Upper lobe of left lung (tissue), 6 donors: ENCODE data around the gene ZFYVE9. TPM values are rescaled to one million over a fixed set of nuclear protein-coding genes. Genes with fewer than 3 reads are reported as not detected.

Experiments
- ATAC-seq, 2 donors: fragments of 200-7000 bp; cut with Tn5 transposase; one replicate each; pipeline ENCODE4 v1.9.1; 2022; ENCODE audit warnings: mild to moderate bottlenecking in 2 of 2, moderate library complexity in 2 of 2; ENCODE audit not compliant: low FRiP score in 2 of 2
- DNase-seq, 2 donors: peaks; one replicate each; pipeline ENCODE4 v3.0.0-alpha.2; 2019 to 2020
- H3K27ac ChIP-seq, 4 donors: fragments of 200-600 bp; sonication (generic); one replicate each; pipeline ENCODE4 v1.5.1; 2016 to 2019
- H3K27me3 ChIP-seq, 4 donors: fragments of 200-600 bp; sonication (generic); one replicate each; pipeline ENCODE4 v1.5.1; 2017 to 2019
- H3K36me3 ChIP-seq, 4 donors: fragments of 200-600 bp; sonication (generic); one replicate each; pipeline ENCODE4 v1.5.1; 2016 to 2019
- H3K4me1 ChIP-seq, 4 donors: fragments of 200-600 bp; sonication (generic); one replicate each; pipeline ENCODE4 v1.5.1; 2018 to 2019
- H3K4me3 ChIP-seq, 4 donors: fragments of 200-600 bp; sonication (generic); one replicate each; pipeline ENCODE4 v1.5.1; 2017 to 2019; ENCODE audit warnings: mild to moderate bottlenecking in 2 of 4, moderate library complexity in 1 of 4
- H3K9me3 ChIP-seq, 4 donors: fragments of 200-600 bp; sonication (generic); one replicate each; pipeline ENCODE4 v1.5.1; 2018 to 2019
- CTCF ChIP-seq, 6 experiments: fragments of 450-650 bp in 4 of 6; fragments of 200-600 bp in 2 of 6; sonication (generic) in 2 of 6; IDR thresholded peaks; one replicate each; pipeline ENCODE4 v1.5.1; 2016 to 2019; ENCODE audit warnings: antibody characterized with exemption in 6 of 6
- EP300 ChIP-seq, 4 donors: sonication (generic); formaldehyde crosslinking; IDR thresholded peaks; one replicate each; pipeline ENCODE4 v1.5.1; 2017; ENCODE audit warnings: antibody characterized with exemption in 4 of 4, control low read depth in 2 of 4
- POLR2A ChIP-seq, 4 donors: fragments of 450-650 bp; IDR thresholded peaks; one replicate each; pipeline ENCODE4 v1.5.1; 2016 to 2017; ENCODE audit warnings: antibody characterized with exemption in 4 of 4, mild to moderate bottlenecking in 2 of 4
- POLR2AphosphoS5 ChIP-seq, 2 donors: sonication (generic); formaldehyde crosslinking; IDR thresholded peaks; one replicate each; pipeline ENCODE4 v1.5.1; 2017; ENCODE audit warnings: antibody characterized with exemption in 2 of 2
- WGBS, 2 donors: methylation state at CpG; one replicate each; pipeline ENCODE4 v1.1.5; 2017 to 2018; 5-methylcytosine and 5-hydroxymethylcytosine counted together
- total RNA-seq, 6 donors: library from RNA; depleted of rRNA in 4 of 6; stranded (reverse); fragments of >200 nt in 4 of 6; gene quantifications; one replicate each; pipeline versions ENCODE4 v1.1.0 to v1.2.1, GENCODE V29; 2016 to 2021
- donor health status: DM: no; HTN: no; CAD: no; lungs with moderate emphysema.
- donor health status: DM: no; HTN: yes; CAD: no; lungs with severe emphysema.

ZFYVE9 gene
- total RNA-seq, 6 donors from 2014 or later: 13.4 to 40.3 (median 19.6) TPM

GRCh38 chr1:52191395-52191965, 49.6 kb downstream of the ZFYVE9 start:
- ATAC-seq: no peak

GRCh38 chr1:52192024-52192423, 50.1 kb downstream of the ZFYVE9 start:
- no peak for TF ChIP-seq EP300 (IDR thresholded peaks at IDR 0.05)
- TF ChIP-seq CTCF (IDR thresholded peaks at IDR 0.05): no peak
- TF ChIP-seq POLR2A (IDR thresholded peaks at IDR 0.05): no peak
- no peak for TF ChIP-seq POLR2AphosphoS5 (IDR thresholded peaks at IDR 0.05)
- Histone ChIP-seq H3K9me3 (no peaks in the 10 kb centered on the region), H3K4me3 (no peak overlapping the region), H3K27ac (no peak overlapping the region), H3K4me1 (peaks cover 6 to 20% (median 10%) of the 10 kb centered on the region in 4 donors), H3K27me3 (no peaks in the 10 kb centered on the region), H3K36me3 (no peaks in the 10 kb centered on the region)
- ATAC-seq (no peak), DNase-seq (no peak)
- 83 to 85% methylated on average over 2 of the region's 2 CpGs for WGBS, 2 donors

More at GRCh38 chr1:52191395-52191965, 49.6 kb downstream of the ZFYVE9 start:
- DNase-seq: no peak
- H3K27ac ChIP-seq: no peak overlapping the region
- TF ChIP-seq POLR2AphosphoS5 (IDR thresholded peaks at IDR 0.05) (no peak), CTCF (IDR thresholded peaks at IDR 0.05) (no peak), EP300 (IDR thresholded peaks at IDR 0.05) (no peak), POLR2A (IDR thresholded peaks at IDR 0.05) (no peak)
- no peaks in the 10 kb centered on the region for H3K9me3 ChIP-seq
- no peaks in the 10 kb centered on the region for H3K36me3 ChIP-seq
- 79 to 81% methylated on average over 2 of the region's 2 CpGs for WGBS, 2 donors
- no peaks in the 10 kb centered on the region for H3K27me3 ChIP-seq
- H3K4me1 ChIP-seq: peaks cover 6 to 20% (median 10%) of the 10 kb centered on the region in 4 donors
- no peak overlapping the region for H3K4me3 ChIP-seq

- Histone ChIP-seq H3K9me3 (no peaks in the 10 kb centered on the region), H3K4me3 (no peak overlapping the region), H3K27me3 (no peaks in the 10 kb centered on the region), H3K27ac (no peak overlapping the region), H3K4me1 (peaks cover 6 to 20% (median 10%) of the 10 kb centered on the region in 4 donors), H3K36me3 (no peaks in the 10 kb centered on the region)
- ATAC-seq (no peak), DNase-seq (no peak)
- TF ChIP-seq POLR2A (IDR thresholded peaks at IDR 0.05): no peak
- no peak for TF ChIP-seq EP300 (IDR thresholded peaks at IDR 0.05)
- TF ChIP-seq POLR2AphosphoS5 (IDR thresholded peaks at IDR 0.05): no peak
- no peak for TF ChIP-seq CTCF (IDR thresholded peaks at IDR 0.05)
- WGBS, 2 donors: 84 to 97% methylated on average over 1 of the region's 1 CpG
Observed at GRCh38 chr1:52192436-52192835, 50.5 kb downstream of the ZFYVE9 start.

- ATAC-seq: no peak
- Histone ChIP-seq H3K36me3 (no peaks in the 10 kb centered on the region), H3K27ac (no peak overlapping the region), H3K27me3 (no peaks in the 10 kb centered on the region), H3K4me3 (no peak overlapping the region), H3K4me1 (peaks cover 6 to 20% (median 10%) of the 10 kb centered on the region in 4 donors), H3K9me3 (no peaks in the 10 kb centered on the region)
- 73 to 96% methylated on average over 7 of the region's 7 CpGs for WGBS, 2 donors
- TF ChIP-seq POLR2A (IDR thresholded peaks at IDR 0.05) (no peak), CTCF (IDR thresholded peaks at IDR 0.05) (no peak), EP300 (IDR thresholded peaks at IDR 0.05) (no peak), POLR2AphosphoS5 (IDR thresholded peaks at IDR 0.05) (no peak)
- no peak for DNase-seq
Observed at GRCh38 chr1:52193985-52194384, 52.1 kb downstream of the ZFYVE9 start.

GRCh38 chr1:52195161-52195560, 53.3 kb downstream of the ZFYVE9 start:
- Histone ChIP-seq H3K4me1 (peaks cover 3 to 12% (median 4%) of the 10 kb centered on the region in 4 donors), H3K36me3 (no peaks in the 10 kb centered on the region), H3K4me3 (no peak overlapping the region), H3K27me3 (no peaks in the 10 kb centered on the region), H3K27ac (no peak overlapping the region), H3K9me3 (no peaks in the 10 kb centered on the region)
- ATAC-seq: no peak
- no peak for DNase-seq
- no peak for TF ChIP-seq CTCF (IDR thresholded peaks at IDR 0.05)
- no peak for TF ChIP-seq EP300 (IDR thresholded peaks at IDR 0.05)
- TF ChIP-seq POLR2AphosphoS5 (IDR thresholded peaks at IDR 0.05): no peak
- no peak for TF ChIP-seq POLR2A (IDR thresholded peaks at IDR 0.05)
- 70 to 88% methylated on average over 1 of the region's 1 CpG for WGBS, 2 donors
